Suprapubic skin (tissue), 4 donors: Measurements from ENCODE around the gene NLE1. TPM values are rescaled to one million over a fixed set of nuclear protein-coding genes. Genes with fewer than 3 reads are reported as not detected.

Source experiments
- DNase-seq, 2 donors: peaks; one replicate each; pipeline ENCODE4 v3.0.0-alpha.2; 2019; ENCODE audit warnings: low spot score in 2 of 2
- H3K27ac ChIP-seq: fragments of 200-600 bp; sonication (generic); one replicate; pipeline ENCODE4 v1.5.1; 2019
- H3K27me3 ChIP-seq: fragments of 200-600 bp; sonication (generic); one replicate; pipeline ENCODE4 v1.5.1; 2019
- H3K36me3 ChIP-seq: fragments of 200-600 bp; sonication (generic); one replicate; pipeline ENCODE4 v1.5.1; 2019
- H3K4me1 ChIP-seq: fragments of 200-600 bp; sonication (generic); one replicate; pipeline ENCODE4 v1.5.1; 2019
- H3K4me3 ChIP-seq: fragments of 200-600 bp; sonication (generic); one replicate; pipeline ENCODE4 v1.5.1; 2019; ENCODE audit warnings: mild to moderate bottlenecking
- H3K9me3 ChIP-seq: fragments of 200-600 bp; sonication (generic); one replicate; pipeline ENCODE4 v1.5.1; 2019
- EP300 ChIP-seq: sonication (generic); formaldehyde crosslinking; IDR thresholded peaks from one replicate; pipeline ENCODE4 v1.6.1; 2017; ENCODE audit warnings: antibody characterized with exemption
- POLR2A ChIP-seq, 2 donors: fragments of 450-650 bp; IDR thresholded peaks; one replicate each; pipeline ENCODE4 v1.6.1; 2017; ENCODE audit warnings: antibody characterized with exemption in 2 of 2, mild to moderate bottlenecking in 2 of 2, moderate library complexity in 2 of 2
- POLR2AphosphoS5 ChIP-seq, 3 donors: sonication (generic); formaldehyde crosslinking; IDR thresholded peaks; one replicate each; pipeline ENCODE4 v1.6.1; 2017; ENCODE audit warnings: antibody characterized with exemption in 3 of 3
- WGBS: methylation state at CpG from one replicate; pipeline ENCODE4 v1.1.5; 2018; 5-methylcytosine and 5-hydroxymethylcytosine counted together
- total RNA-seq, 4 donors: library from RNA; depleted of rRNA; stranded (reverse); fragments of >200 nt; gene quantifications; one replicate each; pipeline ENCODE4 v1.1.0, GENCODE V29; 2016
- TF ChIP-seq, protein P1 (sequence below), 2 donors: fragments of 200-600 bp in 1 of 2; fragments of 450-650 bp in 1 of 2; sonication (generic) in 1 of 2; IDR thresholded peaks; one replicate each; pipeline ENCODE4 v1.5.1; 2016 to 2019; ENCODE audit warnings: antibody characterized with exemption in 2 of 2, mild to moderate bottlenecking in 1 of 2, moderate library complexity in 1 of 2

The NLE1 gene
- total RNA-seq, 4 donors from 2014 or later: 16.1 to 24.7 (median 20.1) TPM

DNA sequence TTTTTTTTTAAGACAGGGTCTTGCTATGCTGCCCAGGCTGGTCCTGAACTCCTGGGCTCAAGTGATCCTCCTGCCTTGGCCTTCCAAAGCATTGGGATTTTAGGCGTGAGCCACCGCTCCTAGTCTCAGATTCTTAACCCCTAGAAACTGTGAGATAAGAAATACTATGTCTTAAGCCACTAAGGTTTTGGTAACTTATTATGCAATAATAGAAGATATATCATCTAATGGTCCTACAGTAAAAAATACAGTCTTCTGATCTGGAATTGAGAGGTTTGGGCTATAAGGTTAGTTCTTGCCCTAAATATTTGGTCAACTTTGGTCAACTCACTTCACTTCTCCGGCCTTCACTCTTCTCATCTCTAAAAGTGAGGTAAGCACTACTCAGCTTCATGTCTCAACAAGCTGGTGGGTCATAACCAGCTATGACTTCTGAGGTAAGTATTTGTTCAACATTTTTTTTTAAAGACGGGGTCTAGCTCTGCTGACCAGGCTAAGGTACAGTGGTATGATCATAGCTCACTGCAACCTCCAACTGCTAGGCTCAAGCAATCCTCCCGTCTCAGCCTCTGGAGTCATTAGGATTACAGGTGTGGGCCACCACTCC lies 37.2 kb downstream of the NLE1 start:
- TF ChIP-seq POLR2AphosphoS5 (IDR thresholded peaks at IDR 0.05) (no peak), POLR2A (IDR thresholded peaks at IDR 0.05) (no peak), EP300 (no peak)
- TF ChIP-seq, protein P1, sequence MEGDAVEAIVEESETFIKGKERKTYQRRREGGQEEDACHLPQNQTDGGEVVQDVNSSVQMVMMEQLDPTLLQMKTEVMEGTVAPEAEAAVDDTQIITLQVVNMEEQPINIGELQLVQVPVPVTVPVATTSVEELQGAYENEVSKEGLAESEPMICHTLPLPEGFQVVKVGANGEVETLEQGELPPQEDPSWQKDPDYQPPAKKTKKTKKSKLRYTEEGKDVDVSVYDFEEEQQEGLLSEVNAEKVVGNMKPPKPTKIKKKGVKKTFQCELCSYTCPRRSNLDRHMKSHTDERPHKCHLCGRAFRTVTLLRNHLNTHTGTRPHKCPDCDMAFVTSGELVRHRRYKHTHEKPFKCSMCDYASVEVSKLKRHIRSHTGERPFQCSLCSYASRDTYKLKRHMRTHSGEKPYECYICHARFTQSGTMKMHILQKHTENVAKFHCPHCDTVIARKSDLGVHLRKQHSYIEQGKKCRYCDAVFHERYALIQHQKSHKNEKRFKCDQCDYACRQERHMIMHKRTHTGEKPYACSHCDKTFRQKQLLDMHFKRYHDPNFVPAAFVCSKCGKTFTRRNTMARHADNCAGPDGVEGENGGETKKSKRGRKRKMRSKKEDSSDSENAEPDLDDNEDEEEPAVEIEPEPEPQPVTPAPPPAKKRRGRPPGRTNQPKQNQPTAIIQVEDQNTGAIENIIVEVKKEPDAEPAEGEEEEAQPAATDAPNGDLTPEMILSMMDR (IDR thresholded peaks at IDR 0.05): no peak
- Histone ChIP-seq H3K9me3 (no peaks in the 10 kb centered on the region), H3K36me3 (peaks cover 53% of the 10 kb centered on the region), H3K27ac (no peak overlapping the region), H3K4me3 (no peak overlapping the region), H3K27me3 (no peaks in the 10 kb centered on the region), H3K4me1 (no peaks in the 10 kb centered on the region)
- peak; percentile 4 to 9 for DNase-seq
- 96% methylated on average over 5 of the region's 5 CpGs for WGBS

- DNase-seq: peak in 1 of 2 donors; percentile 49
- no peaks in the 10 kb centered on the region for H3K9me3 ChIP-seq
- no peak overlapping the region for H3K4me3 ChIP-seq
- H3K27ac ChIP-seq: no peak overlapping the region
- 90% methylated on average over 5 of the region's 5 CpGs for WGBS
- no peaks in the 10 kb centered on the region for H3K27me3 ChIP-seq
- no peaks in the 10 kb centered on the region for H3K4me1 ChIP-seq
- TF ChIP-seq POLR2AphosphoS5 (IDR thresholded peaks at IDR 0.05) (no peak), EP300 (no peak), POLR2A (IDR thresholded peaks at IDR 0.05) (no peak)
- TF ChIP-seq, protein P1 (IDR thresholded peaks at IDR 0.05): no peak
- H3K36me3 ChIP-seq: peaks cover 67% of the 10 kb centered on the region
These were observed 38.8 kb downstream of the NLE1 start for GRCh38 chr17:35103271-35103670.

- Histone ChIP-seq H3K36me3 (peaks cover 67% of the 10 kb centered on the region), H3K27ac (no peak overlapping the region), H3K4me1 (no peaks in the 10 kb centered on the region), H3K27me3 (no peaks in the 10 kb centered on the region), H3K4me3 (no peak overlapping the region), H3K9me3 (no peaks in the 10 kb centered on the region)
- DNase-seq: no peak
- 96% methylated on average over 2 of the region's 2 CpGs for WGBS
- TF ChIP-seq, protein P1 (IDR thresholded peaks at IDR 0.05): no peak
- TF ChIP-seq POLR2AphosphoS5 (IDR thresholded peaks at IDR 0.05) (no peak), EP300 (no peak), POLR2A (IDR thresholded peaks at IDR 0.05) (no peak)
These were observed 40.4 kb downstream of the NLE1 start for GRCh38 chr17:35101725-35102124.

DNA sequence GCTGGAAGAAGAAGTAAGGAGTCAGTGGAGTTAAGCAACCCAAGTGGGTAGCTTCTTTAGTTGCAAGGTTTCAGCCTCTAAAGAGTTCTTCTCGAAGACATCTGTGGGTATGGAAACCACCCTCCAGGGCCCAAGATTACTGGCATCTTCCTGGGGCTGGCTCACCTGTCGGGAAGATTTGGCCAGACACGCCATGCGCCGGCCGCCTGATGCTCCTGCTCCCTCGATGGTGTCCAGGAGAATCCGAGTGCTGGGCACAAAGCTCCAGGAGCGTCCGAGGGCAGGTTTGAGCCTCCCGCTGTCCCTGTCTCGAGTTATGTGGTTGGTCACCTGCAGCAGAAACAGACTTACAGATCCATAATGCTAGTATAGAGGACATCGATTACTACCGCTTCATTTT lies 41.1 kb downstream of the NLE1 start:
- H3K27ac ChIP-seq: no peak overlapping the region
- WGBS: 97% methylated on average over 10 of the region's 14 CpGs
- peak in 1 of 2 donors; percentile 69 for DNase-seq
- H3K36me3 ChIP-seq: peaks cover 62% of the 10 kb centered on the region
- H3K27me3 ChIP-seq: no peaks in the 10 kb centered on the region
- no peak overlapping the region for H3K4me3 ChIP-seq
- no peaks in the 10 kb centered on the region for H3K4me1 ChIP-seq
- no peak for TF ChIP-seq POLR2AphosphoS5 (IDR thresholded peaks at IDR 0.05)
- no peak for TF ChIP-seq POLR2A (IDR thresholded peaks at IDR 0.05)
- no peak for TF ChIP-seq EP300
- TF ChIP-seq, protein P1 (IDR thresholded peaks at IDR 0.05): no peak
- H3K9me3 ChIP-seq: no peaks in the 10 kb centered on the region

DNA sequence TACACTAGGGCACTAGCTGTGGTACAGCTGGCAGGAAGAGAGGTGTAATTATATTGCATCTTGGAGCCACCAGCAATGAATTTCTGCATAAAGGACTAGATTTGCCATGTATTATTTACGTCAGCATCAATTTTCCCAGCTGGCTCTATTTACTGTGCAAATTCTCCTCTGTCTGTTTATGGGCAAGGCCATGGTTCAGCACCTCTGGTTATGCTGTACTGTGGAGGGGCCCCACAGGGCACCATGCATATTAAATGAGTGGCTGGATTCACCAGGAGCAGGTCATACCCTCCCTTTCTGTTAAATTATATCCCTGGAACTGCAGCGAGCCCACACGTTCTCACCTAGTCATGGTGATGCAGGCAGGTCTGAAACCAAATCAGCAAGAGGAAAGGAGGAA lies 42.2 kb downstream of the NLE1 start:
- Histone ChIP-seq H3K4me1 (no peaks in the 10 kb centered on the region), H3K27me3 (no peaks in the 10 kb centered on the region), H3K4me3 (no peak overlapping the region), H3K9me3 (no peaks in the 10 kb centered on the region), H3K36me3 (peaks cover 53% of the 10 kb centered on the region), H3K27ac (no peak overlapping the region)
- DNase-seq: no peak
- WGBS: 94% methylated on average over 3 of the region's 3 CpGs
- no peak for TF ChIP-seq POLR2A (IDR thresholded peaks at IDR 0.05)
- TF ChIP-seq, protein P1 (IDR thresholded peaks at IDR 0.05): no peak
- no peak for TF ChIP-seq EP300
- TF ChIP-seq POLR2AphosphoS5 (IDR thresholded peaks at IDR 0.05): no peak
